Choroid plexus epithelial cell (primary cell): ENCODE measurements around the gene SCUBE1.

Experiments used
- DNase-seq: peaks from one replicate; pipeline ENCODE4 v3.0.0-alpha.2; 2010; ENCODE audit warnings: low read depth
- H3K4me3 ChIP-seq: 2 replicates; pipeline ENCODE4 v1.5.1; 2011; ENCODE audit warnings: low read depth, mild to moderate bottlenecking, control low read depth, low read length, moderate library complexity
- CTCF ChIP-seq: conservative IDR thresholded peaks from 2 replicates; pipeline ENCODE4 v1.5.1; 2011; ENCODE audit warnings: low read depth, mild to moderate bottlenecking, control low read depth, inconsistent platforms, low read length, moderate library complexity

The SCUBE1 gene

DNA sequence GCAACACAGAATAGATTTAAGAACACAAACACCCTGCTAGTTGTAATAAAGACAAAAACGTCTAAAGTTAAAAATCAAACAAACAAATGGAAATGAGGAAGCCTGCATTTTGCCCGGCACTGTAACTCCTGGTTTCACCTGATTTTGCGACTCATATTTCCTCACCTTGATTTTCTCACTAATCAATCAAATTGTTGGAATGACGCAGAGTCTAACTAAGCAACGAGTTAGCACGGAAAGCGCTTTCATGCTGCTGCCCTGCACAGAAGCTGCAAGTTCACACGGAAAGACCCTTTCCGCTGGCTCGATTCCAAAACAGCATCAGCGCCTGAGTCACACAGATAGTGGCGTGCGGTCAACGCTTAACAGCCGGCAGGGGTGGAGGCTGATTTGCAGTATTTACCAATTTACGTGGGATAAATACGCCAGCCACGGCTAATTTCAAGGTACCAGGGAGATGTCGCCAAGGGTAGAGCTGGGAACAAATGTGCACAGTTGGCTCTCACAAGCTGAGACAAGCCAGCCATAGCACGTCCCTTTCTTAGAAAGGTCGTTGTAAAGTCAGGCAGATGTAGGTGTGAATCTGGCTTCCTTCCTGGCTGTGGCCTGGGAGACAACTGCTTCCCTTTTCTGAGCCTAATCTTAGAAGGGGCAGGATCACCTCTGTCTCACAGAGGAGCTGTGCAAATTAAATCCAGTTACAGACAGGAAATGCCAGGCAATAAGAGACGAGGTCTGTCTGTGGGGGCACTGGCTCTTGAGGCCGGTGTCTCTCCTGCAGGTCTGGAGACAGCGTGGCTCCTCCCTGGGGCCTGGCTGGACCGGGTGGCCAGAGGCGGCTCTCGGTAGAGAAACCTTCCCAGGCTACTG, 79.3 kb downstream of the SCUBE1 start:
- peak; percentile 9 for TF ChIP-seq CTCF
- peak; percentile 89 for DNase-seq
- peak overlapping the region; percentile 2 for H3K4me3 ChIP-seq

DNA sequence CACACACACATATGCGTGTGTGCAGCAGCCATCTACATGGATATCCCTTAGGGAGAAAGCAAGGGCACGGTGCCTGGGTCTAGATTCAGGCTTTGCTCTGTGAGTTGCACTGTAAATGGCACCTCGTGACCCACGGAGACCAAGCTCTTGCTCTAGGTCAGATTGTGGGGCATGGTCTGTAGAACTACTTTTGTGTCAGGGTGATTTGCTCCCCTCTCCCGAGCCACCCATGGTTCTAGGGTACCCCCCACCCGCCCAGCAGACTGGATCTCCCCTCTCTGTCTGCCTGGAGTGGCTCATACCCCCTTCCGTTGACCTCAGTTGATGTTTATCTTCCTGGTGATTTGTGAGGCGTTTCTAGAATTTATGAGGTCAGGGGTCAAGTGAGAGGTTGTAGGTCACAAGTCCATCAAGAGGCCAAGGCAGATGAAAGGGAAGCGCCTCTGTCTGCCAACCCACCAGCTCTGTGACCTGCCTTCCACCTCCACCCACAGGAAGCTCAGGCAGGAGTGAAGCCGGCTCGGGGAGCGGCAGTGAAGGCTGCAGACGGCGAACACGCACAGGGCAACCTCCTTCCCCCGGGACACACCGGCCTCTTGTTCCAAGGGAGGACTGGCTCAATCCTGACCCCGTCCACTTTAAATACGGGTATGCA, 80.1 kb downstream of the SCUBE1 start:
- no peak for TF ChIP-seq CTCF
- no peak overlapping the region for H3K4me3 ChIP-seq
- DNase-seq: peak; percentile 45

DNA sequence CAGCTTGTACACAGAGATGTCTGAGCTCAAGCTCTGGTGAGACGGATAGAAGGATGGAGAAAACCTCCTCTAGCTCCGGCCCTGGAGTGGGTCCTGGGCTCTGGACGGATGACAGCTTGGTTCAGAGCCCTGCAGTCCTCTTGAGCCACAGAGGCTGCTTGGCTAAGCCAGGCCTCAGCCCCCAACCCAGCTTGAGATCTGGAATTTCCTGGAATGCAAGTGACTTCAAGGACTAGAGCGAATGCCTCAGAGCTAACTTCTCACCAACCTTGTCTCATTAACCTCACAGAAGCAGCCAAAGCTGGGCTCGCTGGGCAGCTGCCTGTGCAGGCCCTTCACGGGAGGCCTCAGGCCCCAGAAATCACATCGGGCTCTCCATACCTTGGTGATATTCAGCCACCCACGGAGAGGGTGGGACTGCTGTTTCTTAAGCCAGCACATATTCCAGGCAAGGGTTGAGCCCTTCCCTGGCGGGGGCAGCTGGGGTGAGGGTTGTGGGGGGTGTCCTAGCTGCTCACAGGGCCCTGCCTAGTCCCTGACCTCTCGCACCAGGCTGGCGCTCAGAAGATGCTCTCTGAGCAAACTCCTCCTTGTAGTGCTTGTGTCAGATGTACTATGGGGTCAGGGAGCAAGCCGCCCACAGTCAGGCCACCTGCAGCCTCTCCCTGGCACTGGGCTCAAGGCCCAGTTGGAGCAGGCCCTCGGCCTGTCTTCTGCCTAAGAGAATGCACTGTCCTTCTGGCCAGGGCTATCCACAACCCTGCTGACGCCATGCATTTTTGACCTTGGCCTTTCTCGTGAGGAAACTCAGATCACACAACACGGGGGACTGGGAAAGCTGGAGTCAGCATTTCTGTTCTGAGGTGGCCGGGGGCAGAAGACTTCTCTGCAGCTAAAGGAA, 82.6 kb downstream of the SCUBE1 start:
- H3K4me3 ChIP-seq: no peak overlapping the region
- no peak for TF ChIP-seq CTCF
- DNase-seq: peak; percentile 74

- no peak overlapping the region for H3K4me3 ChIP-seq
- TF ChIP-seq CTCF: no peak
- DNase-seq: no peak
Measured at GRCh38 chr22:43257961-43258360, 85.2 kb downstream of the SCUBE1 start.

DNA sequence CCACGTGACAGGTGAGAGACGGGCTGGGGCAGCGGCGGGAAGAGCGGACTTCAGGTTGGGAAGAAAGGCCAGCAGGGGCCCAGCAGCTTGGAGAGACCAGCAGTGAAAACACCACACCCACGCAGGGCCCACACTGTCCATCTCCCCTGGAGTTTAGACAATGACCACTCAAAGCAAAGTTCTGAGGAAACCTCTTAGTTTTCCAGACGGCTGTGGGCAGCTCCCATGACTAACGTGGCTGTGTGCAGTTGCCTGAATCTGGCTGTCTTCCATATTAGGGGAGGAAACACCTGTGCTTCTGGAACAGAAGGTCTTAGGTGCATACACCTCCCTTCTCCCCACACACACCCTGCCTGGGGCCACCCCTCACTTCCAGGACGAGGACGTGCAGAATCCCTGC, 85.6 kb downstream of the SCUBE1 start:
- no peak overlapping the region for H3K4me3 ChIP-seq
- DNase-seq: peak; percentile 13
- TF ChIP-seq CTCF: no peak

DNA sequence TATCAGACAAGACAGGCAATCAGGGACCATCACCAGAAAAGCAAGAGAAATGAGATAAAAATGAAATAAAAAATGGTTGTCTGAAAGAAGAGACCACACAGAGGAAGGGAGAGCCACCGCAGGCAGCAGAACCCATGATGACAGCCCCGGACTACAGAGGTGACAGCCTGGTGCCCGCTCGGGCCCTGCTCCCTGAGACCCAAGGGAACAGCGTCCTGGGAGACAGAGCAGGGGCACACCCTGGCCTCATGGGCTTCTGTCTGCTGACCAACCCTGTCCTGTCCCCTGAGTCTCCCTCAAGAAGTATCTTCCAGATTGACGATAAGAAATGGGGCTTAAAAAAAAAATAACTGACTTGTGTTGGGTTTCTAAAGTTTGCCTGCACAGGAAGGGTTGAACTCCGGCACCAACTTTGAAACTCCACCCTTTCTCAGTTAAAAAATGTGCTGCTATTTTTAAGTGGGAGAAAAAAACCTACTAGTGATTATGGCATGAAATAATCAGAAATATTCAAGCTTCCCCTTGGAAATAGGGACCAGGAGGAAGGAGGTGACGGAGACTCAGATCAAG, 86.1 kb downstream of the SCUBE1 start:
- no peak for DNase-seq
- no peak for TF ChIP-seq CTCF
- no peak overlapping the region for H3K4me3 ChIP-seq
